Activated naive CD4-positive, alpha-beta T cell treated with anti-CD3 and anti-CD28 coated beads, Interleukin-2, amount 10 ng/mL, durations not matched to agents 7 days and 5 days (primary cell): ENCODE measurements around the gene SGK2.

Experiments
- CTCF ChIA-PET: fragments of 350-600 bp; sonication (Branson Sonifier 250); formaldehyde crosslinking; loops from one replicate; lab custom pipeline; 2021; ENCODE audit warnings: antibody characterized with exemption; lab: Charles Lee
- DNase-seq: peaks from one replicate; pipeline ENCODE4 v3.0.0-alpha.2; 2020
- H3K27ac Mint-ChIP-seq: one replicate; pipeline ENCODE4 v1.8.0; 2021; ENCODE audit warnings: mild to moderate bottlenecking, moderate library complexity, mixed read lengths
- H3K27me3 Mint-ChIP-seq: one replicate; pipeline ENCODE4 v1.8.0; 2021; ENCODE audit warnings: mild to moderate bottlenecking, mixed read lengths
- H3K36me3 Mint-ChIP-seq: one replicate; pipeline ENCODE4 v1.8.0; 2021; ENCODE audit warnings: mixed read lengths
- H3K4me1 Mint-ChIP-seq: one replicate; pipeline ENCODE4 v1.8.0; 2021; ENCODE audit warnings: mixed read lengths
- H3K4me3 Mint-ChIP-seq: one replicate; pipeline ENCODE4 v1.8.0; 2021; ENCODE audit warnings: mild to moderate bottlenecking, moderate library complexity, mixed read lengths
- H3K9me3 Mint-ChIP-seq: one replicate; pipeline ENCODE4 v1.8.0; 2021; ENCODE audit warnings: mixed read lengths

The SGK2 gene

DNA sequence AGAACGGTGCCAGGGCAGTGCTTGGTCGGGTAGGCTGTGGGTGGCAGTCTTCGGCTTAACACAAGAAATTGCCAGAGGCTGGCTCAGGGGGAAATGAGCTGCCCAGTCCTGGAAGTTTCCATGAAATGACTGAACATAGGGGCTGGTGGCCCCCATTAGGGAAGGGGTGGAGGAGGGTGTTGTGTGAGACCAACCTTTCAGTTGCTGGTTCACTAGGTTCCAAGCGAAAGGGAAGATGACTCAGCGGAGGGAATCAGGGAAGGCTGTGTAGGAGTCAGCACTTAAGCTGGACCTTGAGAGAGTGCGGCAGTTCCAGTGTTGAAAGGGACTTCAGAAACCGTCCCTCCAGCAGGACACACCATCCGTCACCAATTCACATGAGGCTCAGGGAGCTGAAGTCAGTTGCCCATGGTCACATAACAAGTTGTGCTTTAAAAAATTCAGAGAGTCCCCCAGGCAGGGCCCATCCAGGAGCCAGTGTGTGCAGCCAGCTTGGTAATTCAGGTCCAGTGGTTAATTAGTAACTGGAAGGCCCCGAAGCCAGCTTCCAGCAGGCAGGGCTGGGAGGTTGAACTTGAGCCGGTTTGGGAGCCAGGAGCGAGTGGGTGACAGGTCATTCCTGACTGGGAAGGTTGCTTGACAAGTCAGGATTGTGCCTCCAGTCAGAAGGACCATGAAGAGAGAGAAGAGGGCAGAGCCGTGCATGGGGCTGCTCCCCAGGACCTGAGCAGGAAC lies at the start of gene SGK2:
Gene SGK2 (plus strand): TSS at position 616 of the 735 bp plus-strand sequence. CDS start 7,469 bp downstream, outside the sequence.
- H3K27ac Mint-ChIP-seq: no peak within 1 kb of the TSS
- CTCF ChIA-PET: no interaction called here

DNA sequence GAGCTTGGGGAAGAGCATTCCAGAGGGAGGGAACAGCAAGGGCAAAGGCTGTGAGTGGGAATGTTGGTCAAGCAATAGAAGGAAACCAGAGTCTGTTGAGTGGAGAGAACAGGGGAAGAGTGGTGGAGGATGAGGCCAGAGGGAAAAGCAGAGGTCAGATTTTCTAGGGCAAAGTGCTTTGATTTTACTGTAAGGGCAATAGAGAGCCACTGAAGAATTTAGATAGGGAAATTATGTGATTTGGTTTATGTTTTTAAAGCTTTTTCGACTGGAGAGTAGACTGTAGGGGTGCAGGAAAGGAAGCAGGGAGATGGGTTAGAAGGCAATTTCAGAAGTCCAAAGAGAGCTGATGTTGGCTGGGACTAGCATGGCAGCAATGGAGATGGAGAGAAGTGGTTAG lies 46.9 kb upstream of the SGK2 start:
- CTCF ChIA-PET: no interaction called here
- Mint-ChIP-seq H3K36me3 (no peaks in the 10 kb centered on the region), H3K4me3 (no peak overlapping the region), H3K9me3 (no peaks in the 10 kb centered on the region), H3K4me1 (peaks cover 13% of the 10 kb centered on the region), H3K27ac (no peak overlapping the region), H3K27me3 (peaks cover 32% of the 10 kb centered on the region)
- DNase-seq: no peak

More for the DNA sequence above, at the start of gene SGK2:
- no peak within 1 kb of the TSS for H3K4me3 Mint-ChIP-seq
- H3K27me3 Mint-ChIP-seq: peaks cover 4% of the 10 kb centered on the region
- no peaks in the 10 kb centered on the region for H3K9me3 Mint-ChIP-seq
- H3K36me3 Mint-ChIP-seq: no peaks in the 10 kb centered on the region
- DNase-seq: no peak
- no peaks in the 10 kb centered on the region for H3K4me1 Mint-ChIP-seq

DNA sequence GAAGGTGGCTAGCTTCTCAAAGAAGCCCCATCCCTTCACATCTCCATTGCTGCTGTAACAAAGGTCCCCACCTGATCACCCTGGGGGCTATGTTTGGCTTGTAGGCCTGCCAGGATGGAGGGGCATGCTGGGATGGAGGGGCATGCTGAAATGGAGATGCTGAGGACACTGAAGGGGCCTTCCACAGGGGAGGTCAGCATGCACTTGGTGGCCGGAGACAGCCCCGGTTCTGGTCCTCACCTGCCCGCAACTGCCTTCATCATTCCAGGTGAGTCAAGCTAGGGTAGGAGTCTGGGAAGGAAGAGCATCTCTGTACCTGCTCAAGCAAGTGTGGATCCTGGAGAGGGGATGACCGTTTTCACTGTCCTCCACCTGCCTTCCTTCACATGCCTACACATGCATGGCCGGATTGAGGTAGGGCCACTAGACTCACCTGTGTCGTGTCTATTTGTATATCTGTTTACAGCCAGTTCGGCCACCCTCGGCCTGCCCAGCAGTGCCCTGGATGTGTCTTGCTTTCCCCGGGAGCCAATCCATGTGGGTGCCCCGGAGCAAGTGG lies 45.4 kb upstream of the SGK2 start:
- H3K27me3 Mint-ChIP-seq: peaks cover 17% of the 10 kb centered on the region
- peak overlapping the region; percentile 91 for H3K4me3 Mint-ChIP-seq
- no peaks in the 10 kb centered on the region for H3K9me3 Mint-ChIP-seq
- no peaks in the 10 kb centered on the region for H3K36me3 Mint-ChIP-seq
- CTCF ChIA-PET: interaction anchor here (0.8 to 1.2 kb wide), 2 partner anchors 64 to 67 kb away, joined by 3 read pairs; no protein-coding TSS in a partner anchor
- H3K27ac Mint-ChIP-seq: peak overlapping the region; percentile 52
- no peak for DNase-seq
- peaks cover 11% of the 10 kb centered on the region for H3K4me1 Mint-ChIP-seq

DNA sequence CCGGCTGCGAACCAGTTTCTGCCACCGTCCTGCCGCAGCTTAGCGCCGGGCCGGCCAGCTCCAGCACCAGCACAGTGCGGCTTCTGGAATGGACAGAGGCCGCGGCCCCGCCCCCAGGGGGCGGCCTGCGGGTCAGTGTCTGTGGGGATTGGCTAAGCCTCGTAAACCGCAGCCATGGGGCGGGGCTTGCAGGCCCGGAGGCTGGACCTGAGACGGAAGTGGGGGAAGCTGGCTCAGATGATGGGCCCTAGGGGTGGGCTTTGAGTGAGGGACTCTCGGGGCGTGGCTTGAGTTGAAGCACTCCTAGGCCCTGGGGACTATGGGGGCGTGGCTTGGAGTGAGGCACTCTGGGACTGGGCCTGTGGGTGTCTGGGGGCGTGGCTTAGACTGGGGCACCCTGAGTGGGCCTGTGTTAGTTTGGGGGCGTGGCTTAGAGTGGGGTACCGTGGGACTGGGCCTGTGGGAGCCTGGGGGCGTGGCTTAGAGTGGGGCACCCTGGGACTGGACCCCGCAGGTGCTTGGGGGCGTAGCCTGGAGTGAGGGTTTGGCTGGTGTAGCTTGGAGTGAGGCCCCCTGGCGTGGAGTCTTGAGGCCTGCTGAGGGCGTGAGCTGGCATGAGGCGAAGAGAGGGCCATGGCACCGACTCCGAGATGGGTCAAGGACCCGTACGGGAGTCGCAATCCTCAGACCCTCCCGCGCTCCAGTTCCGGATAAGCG lies 44.7 kb upstream of the SGK2 start:
- H3K4me3 Mint-ChIP-seq: peak overlapping the region; percentile 91
- peaks cover 12% of the 10 kb centered on the region for H3K27me3 Mint-ChIP-seq
- H3K36me3 Mint-ChIP-seq: no peaks in the 10 kb centered on the region
- peak overlapping the region; percentile 93 for H3K27ac Mint-ChIP-seq
- CTCF ChIA-PET: interaction anchor here (0.8 to 1.2 kb wide), 3 partner anchors 65 to 68 kb away, joined by 3 read pairs; no protein-coding TSS in a partner anchor
- peaks cover 8% of the 10 kb centered on the region for H3K4me1 Mint-ChIP-seq
- H3K9me3 Mint-ChIP-seq: no peaks in the 10 kb centered on the region
- DNase-seq: peak; percentile 95

DNA sequence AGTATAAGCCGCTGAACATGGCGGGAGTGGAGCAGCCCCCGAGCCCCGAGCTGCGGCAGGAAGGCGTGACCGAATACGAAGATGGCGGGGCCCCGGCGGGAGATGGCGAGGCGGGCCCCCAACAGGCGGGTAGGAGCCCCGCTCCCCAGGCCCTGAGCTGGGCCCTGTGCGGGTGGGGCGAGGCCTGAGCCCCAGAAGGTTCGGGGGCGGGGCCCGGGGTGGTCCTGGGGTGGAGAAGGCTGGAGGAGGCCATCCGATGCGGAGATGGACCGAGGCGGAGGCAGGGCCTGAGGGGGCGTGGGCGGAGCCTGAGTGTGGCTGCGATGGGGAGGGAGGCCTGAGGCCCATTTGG lies 44.2 kb upstream of the SGK2 start:
- Mint-ChIP-seq H3K36me3 (no peaks in the 10 kb centered on the region), H3K27me3 (peaks cover 9% of the 10 kb centered on the region), H3K4me3 (peak overlapping the region; percentile 91), H3K9me3 (no peaks in the 10 kb centered on the region), H3K27ac (peak overlapping the region; percentile 93), H3K4me1 (peaks cover 8% of the 10 kb centered on the region)
- DNase-seq: no peak
- CTCF ChIA-PET: interaction anchor here (0.8 to 1.2 kb wide), 3 partner anchors 23 to 68 kb away, joined by 3 to 5 read pairs (median 3); no protein-coding TSS in a partner anchor

DNA sequence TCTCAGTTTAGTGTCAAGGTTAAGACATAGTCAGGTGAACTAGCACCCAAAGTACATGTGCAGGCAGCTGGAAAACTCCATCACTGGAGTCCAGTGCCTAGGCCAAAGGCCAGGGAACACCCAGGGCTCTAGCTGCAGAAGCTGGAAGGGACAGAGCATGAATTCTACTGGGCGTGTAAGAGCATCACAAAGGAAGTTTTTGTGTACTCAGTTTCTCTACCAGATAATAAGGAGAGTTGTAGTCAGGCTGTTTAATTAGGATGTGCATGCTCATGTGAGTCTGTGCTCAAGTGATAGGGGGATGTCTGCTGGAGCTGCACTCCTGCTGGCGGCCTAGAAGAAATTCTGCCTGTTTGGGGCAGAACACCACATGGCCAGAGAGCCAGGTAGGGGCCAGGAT lies 43.2 kb upstream of the SGK2 start:
- Mint-ChIP-seq H3K9me3 (no peaks in the 10 kb centered on the region), H3K4me1 (peaks cover 8% of the 10 kb centered on the region), H3K36me3 (no peaks in the 10 kb centered on the region), H3K27ac (no peak overlapping the region), H3K4me3 (peak overlapping the region; percentile 91), H3K27me3 (peaks cover 8% of the 10 kb centered on the region)
- DNase-seq: no peak
- CTCF ChIA-PET: interaction anchor here (1.0 to 1.2 kb wide), 3 partner anchors 22 to 67 kb away, joined by 3 to 5 read pairs (median 3); no protein-coding TSS in a partner anchor

DNA sequence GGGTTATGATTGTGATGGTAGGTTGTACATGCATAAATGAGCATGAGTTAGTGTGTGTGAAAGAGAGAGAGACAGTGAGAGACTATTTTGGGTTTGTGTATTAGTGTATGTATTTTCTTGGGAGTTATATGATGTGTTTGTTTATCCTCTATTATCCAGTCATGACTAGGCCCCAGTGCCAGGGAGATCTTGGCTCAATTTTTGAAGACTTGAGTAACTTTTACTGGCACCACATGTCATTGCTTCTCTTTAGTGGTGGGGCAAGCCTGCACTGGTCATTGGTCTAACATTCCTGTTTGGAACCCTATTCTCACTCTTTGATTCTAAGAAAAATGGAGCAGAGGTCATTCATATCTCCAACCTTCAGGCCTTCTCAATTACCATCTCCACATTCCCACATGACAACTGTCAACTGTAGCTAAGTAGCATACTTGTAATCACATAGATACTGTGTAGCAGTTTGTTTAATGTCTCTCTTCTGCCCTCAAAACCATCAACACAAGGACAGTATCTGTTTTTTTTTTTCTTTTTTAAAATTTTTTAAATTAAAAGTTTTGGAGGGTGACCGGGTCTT lies 42.5 kb upstream of the SGK2 start:
- no peaks in the 10 kb centered on the region for H3K9me3 Mint-ChIP-seq
- peaks cover 8% of the 10 kb centered on the region for H3K4me1 Mint-ChIP-seq
- no peak for DNase-seq
- no peaks in the 10 kb centered on the region for H3K36me3 Mint-ChIP-seq
- no peak overlapping the region for H3K4me3 Mint-ChIP-seq
- H3K27me3 Mint-ChIP-seq: peaks cover 3% of the 10 kb centered on the region
- no peak overlapping the region for H3K27ac Mint-ChIP-seq
- CTCF ChIA-PET: interaction anchor here (1.0 kb wide), 1 partner anchor 67 kb away, joined by 3 read pairs; no protein-coding TSS in a partner anchor

DNA sequence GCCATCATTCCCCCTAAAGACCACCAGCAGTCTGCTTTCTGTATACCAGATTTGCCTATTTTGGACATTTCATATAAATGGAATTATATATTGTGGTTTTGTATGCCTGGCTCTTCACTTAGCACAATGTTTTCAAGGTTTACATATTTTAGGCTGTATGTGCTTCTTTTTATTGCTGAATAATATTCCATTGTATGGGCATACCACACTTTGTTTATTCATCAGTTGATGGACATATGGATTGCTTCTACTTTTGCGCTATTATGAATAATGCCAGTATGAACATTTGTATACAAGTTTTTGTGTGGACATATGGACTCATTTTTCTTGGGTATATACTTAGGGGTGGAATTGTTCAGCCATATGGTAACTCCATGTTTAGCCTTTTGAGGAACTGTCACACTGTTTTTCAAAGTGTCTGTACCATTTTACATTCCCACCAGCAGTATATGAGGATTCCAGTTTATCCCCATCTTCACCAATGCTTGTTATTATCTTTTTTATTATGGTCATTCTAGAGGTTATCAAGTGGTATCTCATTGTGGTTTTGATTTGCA lies 38.7 kb upstream of the SGK2 start:
- H3K4me1 Mint-ChIP-seq: peaks cover 2% of the 10 kb centered on the region
- CTCF ChIA-PET: no interaction called here
- no peaks in the 10 kb centered on the region for H3K36me3 Mint-ChIP-seq
- no peak for DNase-seq
- H3K27me3 Mint-ChIP-seq: peaks cover 3% of the 10 kb centered on the region
- H3K9me3 Mint-ChIP-seq: no peaks in the 10 kb centered on the region
- no peak overlapping the region for H3K4me3 Mint-ChIP-seq
- H3K27ac Mint-ChIP-seq: no peak overlapping the region

DNA sequence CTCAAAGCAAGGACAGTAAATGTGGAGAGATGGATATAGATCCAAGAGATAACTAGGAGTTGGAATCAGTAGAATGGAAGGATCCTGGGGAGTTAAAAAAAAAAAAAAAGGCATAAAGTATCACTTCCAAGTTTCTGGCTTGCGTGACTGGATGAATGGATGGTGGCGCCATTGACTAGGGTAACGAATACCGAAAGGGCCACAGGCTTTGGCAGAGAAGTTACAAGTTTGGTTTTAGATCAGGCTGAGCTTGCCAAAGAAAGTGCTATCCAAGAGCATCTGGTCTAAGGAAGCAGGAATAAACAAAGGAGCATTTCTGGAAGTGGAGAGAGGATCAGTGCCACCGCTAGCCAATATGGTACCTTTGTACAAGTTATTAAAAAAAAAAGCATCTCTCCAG lies 33.8 kb upstream of the SGK2 start:
- H3K4me3 Mint-ChIP-seq: no peak overlapping the region
- no peaks in the 10 kb centered on the region for H3K4me1 Mint-ChIP-seq
- DNase-seq: no peak
- peaks cover 3% of the 10 kb centered on the region for H3K27me3 Mint-ChIP-seq
- H3K9me3 Mint-ChIP-seq: no peaks in the 10 kb centered on the region
- no peak overlapping the region for H3K27ac Mint-ChIP-seq
- no peaks in the 10 kb centered on the region for H3K36me3 Mint-ChIP-seq
- CTCF ChIA-PET: no interaction called here

DNA sequence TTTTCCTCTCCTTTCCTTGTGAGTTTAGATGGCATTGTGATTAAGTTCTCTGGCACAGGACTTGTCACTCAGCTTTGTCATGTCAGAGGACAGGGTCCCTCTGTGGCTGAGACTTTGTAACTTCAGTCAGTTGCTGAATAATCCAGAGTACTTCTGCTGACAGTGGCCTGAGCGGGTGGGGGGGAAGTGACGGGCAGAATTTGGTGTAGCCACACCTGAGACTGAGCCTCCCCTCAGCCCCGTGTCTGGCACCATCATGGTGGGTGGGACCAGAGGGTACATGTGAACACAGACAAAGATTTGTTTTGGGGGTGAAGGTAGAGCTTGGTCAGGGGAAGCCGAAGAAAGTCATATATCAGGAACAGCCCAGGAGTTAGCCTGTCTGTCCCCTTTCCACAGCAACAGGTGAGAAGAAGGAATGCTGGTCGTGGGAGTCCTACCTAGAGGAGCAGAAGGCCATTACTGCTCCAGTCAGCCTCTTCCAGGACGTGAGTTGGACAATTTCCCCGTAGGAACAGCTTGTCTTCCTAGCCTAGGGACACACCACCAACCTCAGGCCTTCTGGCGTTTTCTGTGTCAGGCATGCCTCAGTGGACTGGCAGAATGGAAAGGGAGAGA lies 30.5 kb upstream of the SGK2 start:
- CTCF ChIA-PET: interaction anchor here (3.3 kb wide), 1 partner anchor 10 kb away, joined by 16 read pairs; no protein-coding TSS in a partner anchor
- Mint-ChIP-seq H3K4me1 (no peaks in the 10 kb centered on the region), H3K27ac (no peak overlapping the region)

DNA sequence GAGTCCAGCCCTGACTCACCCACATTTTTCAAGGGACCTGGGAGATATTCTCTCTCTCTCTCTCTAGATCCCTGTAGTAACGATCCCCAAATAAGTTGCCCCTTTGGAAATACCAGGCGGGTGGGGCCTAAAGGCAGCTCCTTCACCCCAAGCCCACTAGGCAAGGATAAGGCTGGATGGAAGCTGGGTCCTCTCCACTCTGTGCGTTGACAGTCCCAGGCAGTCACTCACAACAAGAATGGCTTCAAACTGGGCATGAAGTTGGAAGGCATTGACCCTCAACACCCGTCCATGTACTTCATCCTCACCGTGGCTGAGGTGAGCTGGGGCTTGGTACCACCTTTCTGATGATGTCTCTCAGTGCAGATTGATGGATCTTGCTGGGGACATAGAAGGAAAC lies 29.8 kb upstream of the SGK2 start:
- H3K36me3 Mint-ChIP-seq: no peaks in the 10 kb centered on the region
- CTCF ChIA-PET: interaction anchor here (3.3 kb wide), 1 partner anchor 9 kb away, joined by 16 read pairs; no protein-coding TSS in a partner anchor
- DNase-seq: no peak
- H3K27ac Mint-ChIP-seq: no peak overlapping the region
- no peak overlapping the region for H3K4me3 Mint-ChIP-seq
- H3K4me1 Mint-ChIP-seq: no peaks in the 10 kb centered on the region
- no peaks in the 10 kb centered on the region for H3K9me3 Mint-ChIP-seq
- peaks cover 3% of the 10 kb centered on the region for H3K27me3 Mint-ChIP-seq

More for the DNA sequence above, 30.5 kb upstream of the SGK2 start:
- no peaks in the 10 kb centered on the region for H3K36me3 Mint-ChIP-seq
- no peak overlapping the region for H3K4me3 Mint-ChIP-seq
- peaks cover 3% of the 10 kb centered on the region for H3K27me3 Mint-ChIP-seq
- H3K9me3 Mint-ChIP-seq: no peaks in the 10 kb centered on the region
- DNase-seq: no peak

DNA sequence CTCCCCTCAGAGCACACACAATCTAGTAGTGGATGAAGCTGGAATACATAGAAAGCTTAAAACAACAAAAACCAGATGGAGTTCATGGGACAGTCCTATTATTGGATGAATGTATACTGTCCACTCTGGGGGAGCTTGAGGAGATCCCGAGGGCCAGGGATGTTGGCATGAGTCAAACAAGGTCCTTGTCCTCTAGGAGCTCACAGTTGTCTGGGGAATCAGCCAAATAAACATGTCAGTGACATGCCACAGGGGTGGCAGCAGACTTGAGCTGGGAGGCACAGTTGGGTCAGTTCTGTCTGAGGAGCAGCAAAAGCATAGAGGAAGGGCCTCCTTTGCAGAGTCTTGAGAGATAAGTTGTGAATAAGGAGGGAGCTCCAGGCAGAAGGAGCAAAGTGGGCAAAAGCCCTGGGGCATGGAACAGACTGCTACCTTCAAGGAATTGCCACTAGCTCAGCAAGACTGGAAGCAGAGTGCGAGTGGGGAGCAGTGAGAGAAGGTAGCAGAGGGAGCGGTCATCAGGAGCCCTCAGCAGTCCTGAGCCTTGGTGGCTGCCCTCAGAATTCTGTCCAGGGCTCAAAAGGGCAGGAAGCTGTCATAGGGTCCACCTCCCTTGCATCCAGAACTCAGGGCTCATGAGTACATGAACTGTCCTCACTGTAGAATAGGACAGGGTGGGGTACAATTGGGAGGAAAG lies 29.2 kb upstream of the SGK2 start:
- H3K4me3 Mint-ChIP-seq: no peak overlapping the region
- no peaks in the 10 kb centered on the region for H3K9me3 Mint-ChIP-seq
- no peak for DNase-seq
- CTCF ChIA-PET: interaction anchor here (3.3 kb wide), 1 partner anchor 8 kb away, joined by 16 read pairs; no protein-coding TSS in a partner anchor
- no peaks in the 10 kb centered on the region for H3K36me3 Mint-ChIP-seq
- no peak overlapping the region for H3K27ac Mint-ChIP-seq
- no peaks in the 10 kb centered on the region for H3K4me1 Mint-ChIP-seq
- H3K27me3 Mint-ChIP-seq: peaks cover 3% of the 10 kb centered on the region
